Keratinocyte (primary cell): ENCODE results near the gene CCND2.

Experiments used
- EZH2 ChIP-seq: IDR thresholded peaks from one replicate; pipeline ENCODE4 v1.6.1; 2012; ENCODE audit warnings: inconsistent platforms, mild to moderate bottlenecking, low read length, moderate library complexity
- TF ChIP-seq, protein P1 (sequence below), 3 experiments: IDR thresholded peaks in 1 of 3; conservative IDR thresholded peaks in 1 of 3; optimal IDR thresholded peaks in 1 of 3; 2 replicates in 2 of 3; 3 replicates in 1 of 3; pipeline versions ENCODE3 to v1.5.1; 2011; ENCODE audit warnings: low read length in 3 of 3, mild to moderate bottlenecking in 3 of 3, moderate library complexity in 2 of 3, control low read depth in 1 of 3, inconsistent platforms in 1 of 3; ENCODE audit not compliant: insufficient read depth in 2 of 3; ENCODE audit errors: extremely low read depth in 1 of 3

GRCh38 chr12:4293299-4293965 is 19.9 kb downstream of the CCND2 start:
- TF ChIP-seq, protein P1, sequence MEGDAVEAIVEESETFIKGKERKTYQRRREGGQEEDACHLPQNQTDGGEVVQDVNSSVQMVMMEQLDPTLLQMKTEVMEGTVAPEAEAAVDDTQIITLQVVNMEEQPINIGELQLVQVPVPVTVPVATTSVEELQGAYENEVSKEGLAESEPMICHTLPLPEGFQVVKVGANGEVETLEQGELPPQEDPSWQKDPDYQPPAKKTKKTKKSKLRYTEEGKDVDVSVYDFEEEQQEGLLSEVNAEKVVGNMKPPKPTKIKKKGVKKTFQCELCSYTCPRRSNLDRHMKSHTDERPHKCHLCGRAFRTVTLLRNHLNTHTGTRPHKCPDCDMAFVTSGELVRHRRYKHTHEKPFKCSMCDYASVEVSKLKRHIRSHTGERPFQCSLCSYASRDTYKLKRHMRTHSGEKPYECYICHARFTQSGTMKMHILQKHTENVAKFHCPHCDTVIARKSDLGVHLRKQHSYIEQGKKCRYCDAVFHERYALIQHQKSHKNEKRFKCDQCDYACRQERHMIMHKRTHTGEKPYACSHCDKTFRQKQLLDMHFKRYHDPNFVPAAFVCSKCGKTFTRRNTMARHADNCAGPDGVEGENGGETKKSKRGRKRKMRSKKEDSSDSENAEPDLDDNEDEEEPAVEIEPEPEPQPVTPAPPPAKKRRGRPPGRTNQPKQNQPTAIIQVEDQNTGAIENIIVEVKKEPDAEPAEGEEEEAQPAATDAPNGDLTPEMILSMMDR (optimal IDR thresholded peaks at IDR 0.05 in 1 of 3, IDR thresholded peaks at IDR 0.05 in 1 of 3, conservative IDR thresholded peaks at IDR 0.05 in 1 of 3; ENCODE audit: extremely low read depth in 1 of 3, insufficient read depth in 2 of 3, low read length in 3 of 3), result no peak
- TF ChIP-seq EZH2, result no peak
